A673 (cell line): Measurements from ENCODE around the gene TMEM169. TPM values are rescaled to one million over a fixed set of nuclear protein-coding genes. Genes with fewer than 3 reads are reported as not detected.

Source experiments
- BruUV-seq: library from RNA; stranded (reverse); fragments of 400-500 nt; replicated peaks from 2 replicates; lab custom pipeline; 2021; lab: Mats Ljungman, UMichigan
- CTCF ChIA-PET: fragments of 300-600 bp; sonication (Branson Sonifier 250); formaldehyde crosslinking; loops from one replicate; lab custom pipeline; 2022; ENCODE audit warnings: antibody characterized with exemption; lab: Charles Lee
- POLR2A ChIA-PET: fragments of 300-600 bp; sonication (Branson Sonifier 250); formaldehyde crosslinking; loops from one replicate; lab custom pipeline; 2022; ENCODE audit warnings: antibody characterized with exemption; ENCODE audit not compliant: low non-redundant PET; lab: Charles Lee
- DNase-seq: peaks from one replicate; pipeline ENCODE4 v3.0.0-alpha.2; 2015; ENCODE audit warnings: low spot score
- H3K27ac ChIP-seq: fragments of 200-600 bp; sonication (generic); 2 replicates; pipeline ENCODE4 v1.5.1; 2016; ENCODE audit warnings: mixed run types, low read depth, mild to moderate bottlenecking, mixed read lengths, antibody characterized with exemption, low read length; ENCODE audit not compliant: poor library complexity, severe bottlenecking
- H3K27me3 ChIP-seq: fragments of 200-600 bp; sonication (generic); replicated peaks from 2 replicates; pipeline ENCODE4 v1.6.1; 2017; ENCODE audit warnings: mixed run types, low read depth, mild to moderate bottlenecking, mixed read lengths, antibody characterized with exemption, low read length; ENCODE audit not compliant: insufficient read depth, poor library complexity
- H3K36me3 ChIP-seq: fragments of 200-600 bp; sonication (generic); 2 replicates; pipeline ENCODE4 v1.6.1; 2016; ENCODE audit warnings: mixed run types, mild to moderate bottlenecking, mixed read lengths, antibody characterized with exemption, low read length; ENCODE audit not compliant: insufficient read depth, poor library complexity, severe bottlenecking
- H3K4me1 ChIP-seq: fragments of 200-600 bp; sonication (generic); 2 replicates; pipeline ENCODE4 v1.6.1; 2017; ENCODE audit warnings: mixed run types, mild to moderate bottlenecking, mixed read lengths, antibody characterized with exemption, low read length; ENCODE audit not compliant: insufficient read depth, poor library complexity, severe bottlenecking
- H3K4me3 ChIP-seq: fragments of 200-600 bp; sonication (generic); 2 replicates; pipeline ENCODE4 v1.5.1; 2016; ENCODE audit warnings: low read depth, mixed run types, mild to moderate bottlenecking, mixed read lengths, low read length; ENCODE audit not compliant: poor library complexity, severe bottlenecking
- H3K9me3 ChIP-seq: fragments of 200-600 bp; sonication (generic); 2 replicates; pipeline ENCODE4 v1.6.1; 2016; ENCODE audit warnings: mixed run types, low read depth, mild to moderate bottlenecking, mixed read lengths, antibody characterized with exemption, low read length; ENCODE audit not compliant: poor library complexity, severe bottlenecking
- CTCF ChIP-seq: fragments of 300-800, 200-600 bp; sonication (generic); conservative IDR thresholded peaks from 2 replicates; pipeline ENCODE4 v1.5.1; 2017; ENCODE audit warnings: low read depth, mild to moderate bottlenecking, antibody characterized with exemption, low read length, moderate library complexity, mixed read lengths
- EZH2 ChIP-seq: fragments of 200-600 bp; sonication (generic); IDR thresholded peaks from 2 replicates; pipeline ENCODE4 v1.6.1; 2017; ENCODE audit warnings: borderline replicate concordance, low read depth, mild to moderate bottlenecking, mixed read lengths, antibody characterized with exemption, low read length; ENCODE audit not compliant: poor library complexity, severe bottlenecking
- intact Hi-C: fragments of 100-400 bp; cut with micrococcal nuclease; formaldehyde crosslinking; loops from one replicate; pipeline ENCODE4 v1.10.0; 2022; ENCODE audit not compliant: unreplicated experiment
- total RNA-seq: library from RNA; stranded (reverse); gene quantifications from 2 replicates; pipeline ENCODE4 v1.2.3, GENCODE V29; 2021

Gene TMEM169
- total RNA-seq, 1 experiment from 2014 or later = 1.1 TPM

DNA sequence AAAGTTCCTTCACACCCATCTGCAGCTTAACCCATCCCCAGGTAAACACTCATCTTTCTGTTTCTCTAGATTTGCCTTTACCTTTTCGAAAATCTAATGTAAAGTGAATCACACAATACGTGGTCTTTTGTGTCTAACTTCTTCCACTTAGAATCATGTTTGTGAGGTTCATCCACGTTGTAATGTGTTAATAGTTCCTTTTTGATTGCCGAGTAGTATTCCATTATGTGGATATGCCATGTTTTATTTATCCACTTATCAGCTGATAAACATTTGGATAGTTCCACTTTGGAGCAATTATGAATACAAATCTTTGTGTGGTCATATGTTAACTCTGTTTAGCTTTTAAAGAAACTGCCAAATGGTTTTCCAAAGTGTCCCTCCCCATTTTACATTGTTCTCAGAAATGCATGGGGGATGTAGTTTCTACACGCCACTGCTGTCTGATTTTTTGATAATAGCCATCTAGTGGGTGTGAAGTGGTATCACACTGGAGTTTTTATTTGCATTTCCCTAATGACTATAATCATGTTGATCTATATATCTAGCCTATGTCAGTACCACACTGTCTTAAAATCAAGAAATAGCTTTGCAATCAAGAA is 22.4 kb upstream of the TMEM169 start:
- Histone ChIP-seq H3K36me3 (peaks cover 10% of the 10 kb centered on the region), H3K4me1 (no peaks in the 10 kb centered on the region), H3K27ac (no peak overlapping the region), H3K9me3 (no peaks in the 10 kb centered on the region), H3K4me3 (no peak overlapping the region), H3K27me3 (no peaks in the 10 kb centered on the region)
- TF ChIP-seq EZH2 = no peak
- peak; percentile 39; the same call in 1 of the 2 replicates for TF ChIP-seq CTCF
- intact Hi-C loops = no loop called here
- BruUV-seq = no TSS peak
- ChIA-PET POLR2A (no interaction called here), CTCF (no interaction called here)
- peak; percentile 32 for DNase-seq

DNA sequence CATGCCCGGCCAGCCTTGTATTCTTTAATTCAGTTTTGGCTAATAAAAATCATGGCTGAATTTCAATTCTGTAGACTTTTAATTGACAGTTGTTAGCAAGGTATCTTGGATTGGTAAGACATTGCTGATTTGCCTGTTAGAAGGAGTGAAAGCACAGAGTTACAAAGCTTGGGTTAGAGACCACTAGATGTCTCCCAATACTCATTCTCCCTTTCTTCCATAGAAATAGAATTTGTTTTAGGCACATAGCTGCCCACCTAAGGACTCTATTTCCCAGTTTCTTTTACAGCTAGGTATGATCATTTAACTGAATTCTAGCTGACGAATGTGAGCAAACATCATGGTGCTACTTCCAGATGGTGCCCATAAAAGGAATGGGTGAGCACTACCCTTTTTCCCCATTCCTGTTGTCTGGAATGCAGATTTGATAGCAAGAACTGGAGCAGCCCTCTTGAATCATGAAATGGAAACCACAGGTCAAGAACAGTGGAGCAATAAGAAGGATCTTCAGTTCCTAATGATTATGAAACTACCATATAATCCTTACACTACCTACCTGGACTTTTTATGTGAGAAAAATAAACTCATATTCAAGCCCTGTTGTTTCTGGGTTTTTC is 17.6 kb upstream of the TMEM169 start:
- ChIA-PET CTCF (no interaction called here), POLR2A (no interaction called here)
- intact Hi-C loops = no loop called here
- no peak for TF ChIP-seq EZH2
- TF ChIP-seq CTCF = peak; percentile 26
- H3K9me3 ChIP-seq = no peaks in the 10 kb centered on the region
- H3K27me3 ChIP-seq = no peaks in the 10 kb centered on the region
- no peaks in the 10 kb centered on the region for H3K4me1 ChIP-seq
- peaks cover 16% of the 10 kb centered on the region for H3K36me3 ChIP-seq
- no peak overlapping the region for H3K27ac ChIP-seq
- DNase-seq = no peak
- no TSS peak for BruUV-seq
- H3K4me3 ChIP-seq = no peak overlapping the region

DNA sequence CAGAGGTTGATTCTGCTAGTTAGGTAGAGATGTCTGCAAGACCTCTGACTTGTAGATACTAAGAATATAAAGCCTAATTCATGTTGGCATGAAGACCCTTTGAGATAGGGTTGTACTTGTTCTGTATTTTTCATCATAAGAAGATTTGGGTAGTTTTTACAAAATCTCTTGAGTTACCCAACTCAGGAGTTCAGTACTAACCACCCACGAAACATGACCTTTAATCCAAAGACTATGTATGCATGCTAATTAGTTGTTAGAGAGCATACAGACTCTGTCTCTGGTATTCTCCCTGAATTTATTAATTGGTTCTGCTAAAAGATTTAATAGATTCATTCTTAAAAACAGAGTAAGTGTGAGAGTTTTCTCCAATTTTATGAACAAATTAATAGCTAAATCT is 17.1 kb upstream of the TMEM169 start:
- peaks cover 16% of the 10 kb centered on the region for H3K36me3 ChIP-seq
- BruUV-seq = TSS peak; percentile 5
- DNase-seq = no peak
- H3K9me3 ChIP-seq = no peaks in the 10 kb centered on the region
- TF ChIP-seq CTCF = no peak
- no peak for TF ChIP-seq EZH2
- H3K4me3 ChIP-seq = no peak overlapping the region
- no peak overlapping the region for H3K27ac ChIP-seq
- intact Hi-C loops = no loop called here
- POLR2A ChIA-PET = no interaction called here
- H3K4me1 ChIP-seq = no peaks in the 10 kb centered on the region
- CTCF ChIA-PET = no interaction called here
- no peaks in the 10 kb centered on the region for H3K27me3 ChIP-seq
